Glutamatergic neuron (in vitro differentiated cells): ENCODE results near the gene AXL. TPM values are rescaled to one million over a fixed set of nuclear protein-coding genes. Genes with fewer than 3 reads are reported as not detected.

Experiments
- DNase-seq: peaks from one replicate; pipeline ENCODE4 v3.0.0; 2022
- H3K27ac Mint-ChIP-seq: one replicate; pipeline ENCODE4 v1.8.0; 2020; ENCODE audit warnings: mild to moderate bottlenecking, mixed read lengths, inconsistent platforms; ENCODE audit not compliant: unreplicated experiment
- H3K27me3 Mint-ChIP-seq: one replicate; pipeline ENCODE4 v1.8.0; 2020; ENCODE audit warnings: mild to moderate bottlenecking, moderate library complexity, mixed read lengths, inconsistent platforms; ENCODE audit not compliant: unreplicated experiment
- H3K36me3 Mint-ChIP-seq: one replicate; pipeline ENCODE4 v1.8.0; 2020; ENCODE audit warnings: mild to moderate bottlenecking, mixed read lengths, inconsistent platforms; ENCODE audit not compliant: unreplicated experiment
- H3K4me1 Mint-ChIP-seq: one replicate; pipeline ENCODE4 v1.8.0; 2020; ENCODE audit warnings: mild to moderate bottlenecking, low read depth, mixed read lengths, inconsistent platforms; ENCODE audit not compliant: unreplicated experiment
- H3K4me3 Mint-ChIP-seq: one replicate; pipeline ENCODE4 v1.8.0; 2020; ENCODE audit warnings: mild to moderate bottlenecking, mixed read lengths, inconsistent platforms; ENCODE audit not compliant: unreplicated experiment
- H3K9me3 Mint-ChIP-seq: one replicate; pipeline ENCODE4 v1.8.0; 2020; ENCODE audit warnings: mild to moderate bottlenecking, moderate library complexity, mixed read lengths, inconsistent platforms; ENCODE audit not compliant: unreplicated experiment
- CTCF ChIP-seq: fragments of 200-600 bp; sonication (generic); IDR thresholded peaks from one replicate; pipeline ENCODE4 v1.5.0; 2021; ENCODE audit not compliant: partially characterized antibody, unreplicated experiment
- total RNA-seq: library from RNA; stranded (reverse); fragmentation: NEBNext Ultra II Directional; extraction: Animal tissue kit (Norgen Biotek cat#: 25700); gene quantifications from one replicate; pipeline ENCODE4 v1.2.1, GENCODE V29; 2021; ENCODE audit not compliant: unreplicated experiment

Gene AXL
- total RNA-seq, 1 donor from 2014 or later = not detected

GRCh38 chr19:41309180-41310032, 90.4 kb downstream of the AXL start:
- no peak for DNase-seq
- peak overlapping the region; percentile 96 for H3K4me3 Mint-ChIP-seq
- H3K27ac Mint-ChIP-seq = peak overlapping the region; percentile 99
- H3K4me1 Mint-ChIP-seq = peaks cover 21% of the 10 kb centered on the region
- H3K9me3 Mint-ChIP-seq = peaks cover 24% of the 10 kb centered on the region
- no peak for TF ChIP-seq CTCF
- peaks cover 7% of the 10 kb centered on the region for H3K36me3 Mint-ChIP-seq
- H3K27me3 Mint-ChIP-seq = peaks cover 11% of the 10 kb centered on the region

- H3K27me3 Mint-ChIP-seq = peaks cover 10% of the 10 kb centered on the region
Observed at GRCh38 chr19:41310033-41310831, 91.2 kb downstream of the AXL start, which contains the start of gene CCDC97. Gene CCDC97, plus strand, starts transcription at chr19:41310172. Its CDS starts 139 bp downstream, at chr19:41310311.

GRCh38 chr19:41311072-41311471, 92.0 kb downstream of the AXL start:
- Mint-ChIP-seq H3K27me3 (peaks cover 10% of the 10 kb centered on the region), H3K27ac (no peak overlapping the region), H3K9me3 (peaks cover 22% of the 10 kb centered on the region), H3K4me3 (peak overlapping the region; percentile 96), H3K4me1 (peaks cover 21% of the 10 kb centered on the region), H3K36me3 (peaks cover 9% of the 10 kb centered on the region)
- DNase-seq = no peak
- TF ChIP-seq CTCF = no peak

More at GRCh38 chr19:41310033-41310831, 91.2 kb downstream of the AXL start, which contains the start of gene CCDC97:
- peak; percentile 91 for DNase-seq
- peaks cover 21% of the 10 kb centered on the region for H3K4me1 Mint-ChIP-seq
- H3K36me3 Mint-ChIP-seq = peaks cover 7% of the 10 kb centered on the region
- H3K9me3 Mint-ChIP-seq = peaks cover 24% of the 10 kb centered on the region
- peak within 1 kb of the TSS; percentile 96 for H3K4me3 Mint-ChIP-seq
- peak within 1 kb of the TSS; percentile 99 for H3K27ac Mint-ChIP-seq
- no peak for TF ChIP-seq CTCF

Other genes with a start within 250 kb of the AXL start
- gene CYP2B6, start 227.9 kb upstream of the AXL start, total RNA-seq = not detected
- gene CYP2A13, start 130.8 kb upstream of the AXL start, total RNA-seq = not detected
- gene CYP2F1, start 104.8 kb upstream of the AXL start, total RNA-seq = not detected
- gene CYP2S1, start 26.0 kb upstream of the AXL start, total RNA-seq = 6.0 TPM
- gene HNRNPUL1, start 45.1 kb downstream of the AXL start, total RNA-seq = 201 TPM
- gene CCDC97, start 90.9 kb downstream of the AXL start, total RNA-seq = 36.7 TPM
- 26.0 TPM for gene TGFB1, start 134.7 kb downstream of the AXL start, total RNA-seq
- 7.6 TPM for gene B9D2, start 144.9 kb downstream of the AXL start, total RNA-seq
- gene TMEM91, start 157.3 kb downstream of the AXL start, total RNA-seq = 52.6 TPM
- gene EXOSC5, start 178.1 kb downstream of the AXL start, total RNA-seq = 18.2 TPM
- 11.0 TPM for gene BCKDHA, start 178.6 kb downstream of the AXL start, total RNA-seq
- 15.9 TPM for gene B3GNT8, start 208.2 kb downstream of the AXL start, total RNA-seq
- gene DMAC2, start 220.7 kb downstream of the AXL start, total RNA-seq = 99.4 TPM
- gene ERICH4, start 223.9 kb downstream of the AXL start, total RNA-seq = not detected